ENCODE data around the gene AR.

GRCh38 chrX:67582436-67582835 lies 38.6 kb downstream of the AR start:
- no peak for TF ChIP-seq GTF2F1 (IDR thresholded peaks at IDR 0.05; ENCODE audit: borderline replicate concordance, low read depth, low read length)
- TF ChIP-seq POLR2A (IDR thresholded peaks at IDR 0.05; ENCODE audit: control extremely low read depth in 1 of 2, low read depth in 2 of 2, low read length in 2 of 2) = no peak
- no peak for TF ChIP-seq CTCF (IDR thresholded peaks at IDR 0.05; ENCODE audit: control extremely low read depth in 1 of 3, insufficient read depth in 1 of 3, low read depth in 1 of 3, low read length in 3 of 3)
- no peak for TF ChIP-seq EZH2 (IDR thresholded peaks at IDR 0.05; ENCODE audit: low read depth, low read length, severe bottlenecking)
- no peak for TF ChIP-seq POLR2AphosphoS5 (IDR thresholded peaks at IDR 0.05; ENCODE audit: low read depth, low read length)
- TF ChIP-seq ZNF274 (IDR thresholded peaks at IDR 0.05; ENCODE audit: borderline replicate concordance, extremely low read depth, low read length) = no peak
- TF ChIP-seq RNF2 (IDR thresholded peaks at IDR 0.05; ENCODE audit: borderline replicate concordance, low read depth, low read length, missing control alignments, poor library complexity, severe bottlenecking) = no peak
- TF ChIP-seq SIN3A (conservative IDR thresholded peaks at IDR 0.05 in 1 of 2, IDR thresholded peaks at IDR 0.05 in 1 of 2; ENCODE audit: low read depth in 1 of 2, low read length in 2 of 2) = no peak
- TF ChIP-seq JUN (IDR thresholded peaks at IDR 0.05; ENCODE audit: low read depth, low read length) = no peak

Data from H1 (cell line).